NB4 (cell line): ENCODE measurements around the gene ARHGAP12.

Experiments used
- DNase-seq: peaks from one replicate; pipeline ENCODE4 v3.0.0; 2010; ENCODE audit warnings: low read depth
- H3K4me3 ChIP-seq: one replicate; pipeline ENCODE4 v1.5.1; 2011; ENCODE audit warnings: mild to moderate bottlenecking, low read depth, low read length, moderate library complexity
- MAX ChIP-seq: IDR thresholded peaks from 2 replicates; pipeline ENCODE4 v1.6.1; 2011; ENCODE audit warnings: low read depth, low read length
- MYC ChIP-seq: IDR thresholded peaks from 2 replicates; pipeline ENCODE4 v1.6.1; 2011; ENCODE audit warnings: low read depth, low read length
- POLR2A ChIP-seq: IDR thresholded peaks from 2 replicates; pipeline ENCODE4 v1.6.1; 2011; ENCODE audit warnings: mild to moderate bottlenecking; ENCODE audit not compliant: insufficient read length; ENCODE audit errors: extremely low read depth
- TF ChIP-seq, protein P1 (sequence below): IDR thresholded peaks from one replicate; pipeline ENCODE4 v1.5.1; 2012; ENCODE audit warnings: low read depth, low read length

Gene ARHGAP12

GRCh38 chr10:31757386-31757791 lies 171.2 kb downstream of the ARHGAP12 start:
- no peak for DNase-seq
- TF ChIP-seq POLR2A (no peak), MYC (no peak), MAX (no peak)
- TF ChIP-seq, protein P1, sequence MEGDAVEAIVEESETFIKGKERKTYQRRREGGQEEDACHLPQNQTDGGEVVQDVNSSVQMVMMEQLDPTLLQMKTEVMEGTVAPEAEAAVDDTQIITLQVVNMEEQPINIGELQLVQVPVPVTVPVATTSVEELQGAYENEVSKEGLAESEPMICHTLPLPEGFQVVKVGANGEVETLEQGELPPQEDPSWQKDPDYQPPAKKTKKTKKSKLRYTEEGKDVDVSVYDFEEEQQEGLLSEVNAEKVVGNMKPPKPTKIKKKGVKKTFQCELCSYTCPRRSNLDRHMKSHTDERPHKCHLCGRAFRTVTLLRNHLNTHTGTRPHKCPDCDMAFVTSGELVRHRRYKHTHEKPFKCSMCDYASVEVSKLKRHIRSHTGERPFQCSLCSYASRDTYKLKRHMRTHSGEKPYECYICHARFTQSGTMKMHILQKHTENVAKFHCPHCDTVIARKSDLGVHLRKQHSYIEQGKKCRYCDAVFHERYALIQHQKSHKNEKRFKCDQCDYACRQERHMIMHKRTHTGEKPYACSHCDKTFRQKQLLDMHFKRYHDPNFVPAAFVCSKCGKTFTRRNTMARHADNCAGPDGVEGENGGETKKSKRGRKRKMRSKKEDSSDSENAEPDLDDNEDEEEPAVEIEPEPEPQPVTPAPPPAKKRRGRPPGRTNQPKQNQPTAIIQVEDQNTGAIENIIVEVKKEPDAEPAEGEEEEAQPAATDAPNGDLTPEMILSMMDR, result no peak
- H3K4me3 ChIP-seq, result no peak overlapping the region

GRCh38 chr10:31756729-31757110 lies 171.9 kb downstream of the ARHGAP12 start:
- DNase-seq, result peak; percentile 66
- TF ChIP-seq, protein P1, result no peak
- TF ChIP-seq MAX (no peak), POLR2A (no peak), MYC (no peak)
- H3K4me3 ChIP-seq, result no peak overlapping the region

GRCh38 chr10:31756101-31756728 lies 172.4 kb downstream of the ARHGAP12 start:
- TF ChIP-seq, protein P1, result no peak
- no peak for TF ChIP-seq POLR2A
- no peak for TF ChIP-seq MYC
- no peak for TF ChIP-seq MAX
- no peak for DNase-seq
- no peak overlapping the region for H3K4me3 ChIP-seq
